ENCODE results near the gene DNM2. TPM values are rescaled to one million over a fixed set of nuclear protein-coding genes. Genes with fewer than 3 reads are reported as not detected.

Gene DNM2
- total and polyA plus RNA-seq, 2 of the 13 experiments (the other 11 are each of a cell fraction or from before 2014, with no cell fraction given): 41.7 to 59.8 TPM

- peak; percentile 50; the same call in 1 of the 2 replicates for TF ChIP-seq LCORL (IDR thresholded peaks at IDR 0.05)
- no peak for TF ChIP-seq LCORL (CRISPR knock-in tag; IDR thresholded peaks at IDR 0.05)
- peak; percentile 92 for TF ChIP-seq HNRNPL (IDR thresholded peaks at IDR 0.05; ENCODE audit: low read depth, low read length)
- TF ChIP-seq ADNP (CRISPR knock-in tag; IDR thresholded peaks at IDR 0.05): peak; percentile 38; the same call in 1 of the 2 replicates
- no peak for TF ChIP-seq KLF9 (CRISPR knock-in tag; IDR thresholded peaks at IDR 0.05; ENCODE audit: low read depth)
- TF ChIP-seq TMF1 (CRISPR knock-in tag; IDR thresholded peaks at IDR 0.05; ENCODE audit: low read depth): peak; percentile 40; the same call in 1 of the 2 replicates
- peak; percentile 35; the same call in 1 of the 2 replicates for TF ChIP-seq MTERF4 (CRISPR knock-in tag; IDR thresholded peaks at IDR 0.05)
- TF ChIP-seq, protein P1, sequence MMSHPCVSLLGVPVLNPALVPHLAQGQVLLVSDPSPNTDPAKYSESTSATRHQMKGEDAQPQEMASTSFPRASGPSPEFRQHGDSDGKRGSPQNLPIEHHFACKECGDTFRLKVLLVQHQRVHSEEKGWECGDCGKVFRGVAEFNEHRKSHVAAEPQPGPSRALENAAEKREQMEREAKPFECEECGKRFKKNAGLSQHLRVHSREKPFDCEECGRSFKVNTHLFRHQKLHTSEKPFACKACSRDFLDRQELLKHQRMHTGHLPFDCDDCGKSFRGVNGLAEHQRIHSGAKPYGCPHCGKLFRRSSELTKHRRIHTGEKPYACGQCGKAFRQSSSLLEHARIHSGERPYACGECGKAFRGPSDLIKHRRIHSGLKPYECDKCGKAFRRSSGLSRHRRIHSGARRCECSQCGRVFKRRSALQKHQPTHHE (CRISPR knock-in tag; IDR thresholded peaks at IDR 0.05; ENCODE audit: borderline replicate concordance): 0 out of 2 replicates have a peak, but pooled peaks have one; percentile 39
- TF ChIP-seq ZNF747 (CRISPR knock-in tag; IDR thresholded peaks at IDR 0.05; ENCODE audit: borderline replicate concordance): 0 out of 2 replicates have a peak, but pooled peaks have one; percentile 8
- no peak for TF ChIP-seq PHF21A (CRISPR knock-in tag; IDR thresholded peaks at IDR 0.05)
Measured at GRCh38 chr19:10763828-10764339, 46.0 kb downstream of the DNM2 start (continued).

DNA sequence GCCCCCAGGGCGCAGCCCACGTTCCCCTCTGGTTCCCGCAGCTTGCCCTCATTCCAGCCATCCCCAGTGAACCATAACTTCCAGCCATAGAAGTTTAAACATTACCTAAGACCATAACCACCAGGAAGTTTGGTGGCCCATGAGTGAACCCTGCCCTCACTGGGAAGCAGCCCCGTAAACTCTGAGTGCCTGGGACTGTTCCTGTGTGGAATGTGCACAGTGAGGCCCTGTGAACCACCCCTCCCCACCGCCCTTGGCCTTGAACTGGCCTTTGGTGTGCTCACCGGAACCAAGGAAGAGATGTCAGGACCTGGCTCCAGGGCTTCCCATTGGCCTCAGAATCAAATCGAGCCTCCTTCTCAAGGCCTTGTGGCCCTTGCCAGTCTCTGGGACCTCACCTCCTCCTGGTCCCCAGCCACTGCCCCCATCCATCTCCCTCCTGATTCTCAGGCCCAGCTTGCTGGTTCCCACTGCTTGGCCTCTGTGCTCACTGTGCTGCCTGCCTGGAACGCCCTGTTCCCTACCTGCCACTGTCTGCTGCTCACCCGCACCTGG, 46.5 kb downstream of the DNM2 start:
- DNase-seq (ENCODE audit: low spot score) (peak; percentile 96), ATAC-seq (peak; percentile 96), FAIRE-seq (peak; percentile 100)
- WGBS (ENCODE audit: low lambda C conversion rate): 34% methylated on average over 5 of the region's 9 CpGs
- no TSS peak for BruUV-seq (replicated peaks)
- Histone ChIP-seq H2AFZ (ENCODE audit: low read length) (no peak overlapping the region), H4K20me1 (ENCODE audit: insufficient read depth, low read length) (peaks cover 9% of the 10 kb centered on the region; the same call in 1 of the 2 replicates), H3K27ac (ENCODE audit: extremely low read length, insufficient read depth, low read length) (peak overlapping the region; percentile 57), H3K9me3 (ENCODE audit: low read length) (no peaks in the 10 kb centered on the region), H3K27me3 (ENCODE audit: control insufficient read depth in 1 of 2, insufficient read depth in 2 of 2, low read length in 2 of 2) (no peaks in the 10 kb centered on the region), H3K4me2 (ENCODE audit: low read depth, low read length) (peak overlapping the region; percentile 68), H3K36me3 (replicated peaks in 1 of 2; ENCODE audit: control insufficient read depth in 1 of 2, insufficient read depth in 2 of 2, low read length in 2 of 2) (peaks cover 8 to 22% of the 10 kb centered on the region in 2 experiments; a peak in 3 of 5 replicates), H3K4me1 (ENCODE audit: insufficient read depth, low read length) (peaks cover 72% of the 10 kb centered on the region), H3K9ac (ENCODE audit: insufficient read depth, low read depth, low read length) (peak overlapping the region; percentile 16; the same call in 1 of the 2 replicates), H3K79me2 (ENCODE audit: insufficient read depth, low read length) (peaks cover 23% of the 10 kb centered on the region), H3K4me3 (replicated peaks in 1 of 3; ENCODE audit: insufficient read depth in 1 of 3, low read depth in 2 of 3, low read length in 3 of 3) (peak overlapping the region in 1 of 3 experiments; percentile 50; a peak in 2 of 6 replicates)
- POLR2A ChIA-PET: interaction anchor here (1.0 kb wide), 1 partner anchor 47 kb away, joined by 3 read pairs; no protein-coding TSS in a partner anchor
- CTCF ChIA-PET (ENCODE audit: low intra/inter-chr PET ratio, low total read pairs): no interaction called here
- intact Hi-C loops (cut with micrococcal nuclease; ENCODE audit: unreplicated experiment) (no loop called here), in situ Hi-C loops (cut with HindIII; ENCODE audit: extremely low pct_ligation_motif_present, low pct_unique_long_range_greater_than_20kb) (no loop called here)
- TF ChIP-seq ZFAT (CRISPR knock-in tag; conservative IDR thresholded peaks at IDR 0.05) (no peak), ZNF33B (CRISPR knock-in tag; IDR thresholded peaks at IDR 0.05) (0 out of 2 replicates have a peak, but pooled peaks have one; percentile 40), SALL1 (CRISPR knock-in tag; IDR thresholded peaks at IDR 0.05) (peak; percentile 98), ZNF143 (CRISPR knock-in tag; IDR thresholded peaks at IDR 0.05) (peak; percentile 45; the same call in 1 of the 2 replicates), ZNF205 (CRISPR knock-in tag; IDR thresholded peaks at IDR 0.05) (peak; percentile 87), ZSCAN21 (CRISPR knock-in tag; IDR thresholded peaks at IDR 0.05; ENCODE audit: borderline replicate concordance) (peak; percentile 87)

Measured in HepG2 (cell line).